Gastrocnemius medialis (tissue), 4 donors: ENCODE measurements around the gene TLE2. TPM values are rescaled to one million over a fixed set of nuclear protein-coding genes. Genes with fewer than 3 reads are reported as not detected.

Experiments used
- ATAC-seq, 2 donors: fragments of 150-250 bp; one replicate each; pipeline ENCODE4 v1.9.1; 2016
- DNase-seq, 2 donors: peaks; one replicate each; pipeline ENCODE4 v3.0.0-alpha.2; 2019
- H3K27ac ChIP-seq, 4 donors: fragments of 200-600 bp; sonication (generic); 1 replicate in 1 of 4; 2 replicates in 3 of 4; pipeline ENCODE4 v1.5.1; 2016 to 2018; ENCODE audit warnings: mild to moderate bottlenecking in 2 of 4, moderate library complexity in 1 of 4
- H3K27me3 ChIP-seq, 3 donors: fragments of 200-600 bp; sonication (generic) in 2 of 3; 1 replicate in 1 of 3; 2 replicates in 2 of 3; pipeline versions ENCODE4 v1.5.1 to v1.6.0; 2016 to 2019; ENCODE audit warnings: mild to moderate bottlenecking in 1 of 3, moderate library complexity in 1 of 3
- H3K36me3 ChIP-seq, 2 donors: fragments of 200-600 bp; sonication (generic) in 1 of 2; one replicate each; pipeline ENCODE4 v1.5.1; 2017 to 2018
- H3K4me1 ChIP-seq, 2 donors: fragments of 200-600 bp; sonication (generic) in 1 of 2; one replicate each; pipeline ENCODE4 v1.5.1; 2016 to 2017; ENCODE audit warnings: mild to moderate bottlenecking in 2 of 2
- H3K4me3 ChIP-seq, 4 donors: fragments of 200-600 bp; sonication (generic) in 3 of 4; 1 replicate in 1 of 4; 2 replicates in 3 of 4; pipeline ENCODE4 v1.5.1; 2016 to 2019; ENCODE audit warnings: mild to moderate bottlenecking in 2 of 4
- H3K9me3 ChIP-seq, 3 donors: fragments of 200-600 bp; sonication (generic) in 2 of 3; 1 replicate in 1 of 3; 2 replicates in 2 of 3; pipeline ENCODE4 v1.5.1; 2016 to 2019
- POLR2A ChIP-seq, 2 donors: fragments of 450-650 bp; IDR thresholded peaks; one replicate each; pipeline ENCODE4 v1.6.1; 2017; ENCODE audit warnings: antibody characterized with exemption in 2 of 2, mild to moderate bottlenecking in 2 of 2, moderate library complexity in 2 of 2
- in situ Hi-C, 4 donors: fragments of 200-750 bp; cut with MboI; loops; one replicate each; pipeline versions ENCODE4 v1.15.0 to v1.8.0; 2017; ENCODE audit warnings: low sequenced_read_pairs in 4 of 4
- intact Hi-C: fragments of 100-400 bp; cut with DNase I; formaldehyde crosslinking; loops from one replicate; pipeline ENCODE4 v1.15.1; 2023; ENCODE audit warnings: low total_unique reads
- total RNA-seq, 4 donors: library from RNA; depleted of rRNA; stranded (reverse); fragments of >200 nt; gene quantifications; one replicate each; pipeline versions ENCODE4 v1.1.0 to v1.2.3, GENCODE V29; 2016
- TF ChIP-seq, protein P1 (sequence below), 5 experiments: fragments of 450-650 bp in 3 of 5; fragments of 200-600 bp in 2 of 5; sonication (generic) in 2 of 5; IDR thresholded peaks in 4 of 5; conservative IDR thresholded peaks in 1 of 5; 1 replicate in 4 of 5; 2 replicates in 1 of 5; pipeline ENCODE4 v1.5.1; 2016 to 2019; ENCODE audit warnings: antibody characterized with exemption in 5 of 5, mild to moderate bottlenecking in 3 of 5, moderate library complexity in 3 of 5

The TLE2 gene
- total RNA-seq, 4 donors from 2014 or later: 26.1 to 48.5 (median 45.2) TPM

- TF ChIP-seq, protein P1, sequence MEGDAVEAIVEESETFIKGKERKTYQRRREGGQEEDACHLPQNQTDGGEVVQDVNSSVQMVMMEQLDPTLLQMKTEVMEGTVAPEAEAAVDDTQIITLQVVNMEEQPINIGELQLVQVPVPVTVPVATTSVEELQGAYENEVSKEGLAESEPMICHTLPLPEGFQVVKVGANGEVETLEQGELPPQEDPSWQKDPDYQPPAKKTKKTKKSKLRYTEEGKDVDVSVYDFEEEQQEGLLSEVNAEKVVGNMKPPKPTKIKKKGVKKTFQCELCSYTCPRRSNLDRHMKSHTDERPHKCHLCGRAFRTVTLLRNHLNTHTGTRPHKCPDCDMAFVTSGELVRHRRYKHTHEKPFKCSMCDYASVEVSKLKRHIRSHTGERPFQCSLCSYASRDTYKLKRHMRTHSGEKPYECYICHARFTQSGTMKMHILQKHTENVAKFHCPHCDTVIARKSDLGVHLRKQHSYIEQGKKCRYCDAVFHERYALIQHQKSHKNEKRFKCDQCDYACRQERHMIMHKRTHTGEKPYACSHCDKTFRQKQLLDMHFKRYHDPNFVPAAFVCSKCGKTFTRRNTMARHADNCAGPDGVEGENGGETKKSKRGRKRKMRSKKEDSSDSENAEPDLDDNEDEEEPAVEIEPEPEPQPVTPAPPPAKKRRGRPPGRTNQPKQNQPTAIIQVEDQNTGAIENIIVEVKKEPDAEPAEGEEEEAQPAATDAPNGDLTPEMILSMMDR (IDR thresholded peaks at IDR 0.05 in 4 of 5, conservative IDR thresholded peaks at IDR 0.05 in 1 of 5): no peak
- peak; percentile 85 to 90 for TF ChIP-seq POLR2A (IDR thresholded peaks at IDR 0.05)
- intact Hi-C loops: loop anchor here (1.0 to 10.0 kb wide), 6 partner anchors 27 to 554 kb away; partner anchors contain the start of genes DOHH, FZR1, TLE6 and ZNF555
- H3K36me3 ChIP-seq: no peaks in the 10 kb centered on the region
- peak overlapping the region; percentile 88 to 97 (median 92) for H3K27ac ChIP-seq
- no peaks in the 10 kb centered on the region for H3K9me3 ChIP-seq
- no peaks in the 10 kb centered on the region for H3K27me3 ChIP-seq
- H3K4me1 ChIP-seq: peaks cover 14 to 18% of the 10 kb centered on the region in 2 donors
- H3K4me3 ChIP-seq: peak overlapping the region; percentile 63 to 88 (median 81)
- DNase-seq (peak; percentile 100), ATAC-seq (peak; percentile 99 to 100)
- in situ Hi-C loops: loop anchor here (10.0 to 25.0 kb wide), 5 partner anchors 112 to 214 kb away; partner anchors contain the start of genes GNA11 (in 1 of the 4) and TLE5 (in 1 of the 4)
These were observed 78.6 kb downstream of the TLE2 start for GRCh38 chr19:2950286-2951124.

GRCh38 chr19:2949939-2950285, 79.2 kb downstream of the TLE2 start:
- no peaks in the 10 kb centered on the region for H3K27me3 ChIP-seq
- peak overlapping the region; percentile 88 to 97 (median 92) for H3K27ac ChIP-seq
- H3K4me3 ChIP-seq: peak overlapping the region; percentile 63 to 88 (median 81)
- peaks cover 16 to 21% of the 10 kb centered on the region in 2 donors for H3K4me1 ChIP-seq
- DNase-seq (peak in 1 of 2 donors; percentile 28), ATAC-seq (peak; percentile 6 to 9)
- intact Hi-C loops (loop anchor here (1.0 to 10.0 kb wide), 6 partner anchors 27 to 555 kb away; partner anchors contain the start of genes DOHH, FZR1, TLE6 and ZNF555), in situ Hi-C loops (loop anchor here (10.0 to 25.0 kb wide), 5 partner anchors 112 to 215 kb away; partner anchors contain the start of genes GNA11 (in 1 of the 4) and TLE5 (in 1 of the 4))
- H3K36me3 ChIP-seq: no peaks in the 10 kb centered on the region
- TF ChIP-seq, protein P1 (IDR thresholded peaks at IDR 0.05 in 4 of 5, conservative IDR thresholded peaks at IDR 0.05 in 1 of 5): no peak
- TF ChIP-seq POLR2A (IDR thresholded peaks at IDR 0.05): no peak
- H3K9me3 ChIP-seq: no peaks in the 10 kb centered on the region

Other genes with a start within 250 kb of the TLE2 start
- 100 to 1,000 TPM in 2 of 4 donors, 10 to 100 TPM in 2; 70.0 to 114 (median 91.2) TPM for gene SGTA, start 246.0 kb downstream of the TLE2 start, total RNA-seq
- gene THOP1, start 243.8 kb downstream of the TLE2 start, total RNA-seq: 100 to 1,000 TPM in 1 of 4 donors, 10 to 100 TPM in 3; 31.5 to 114 (median 73.0) TPM
- gene ZNF554, start 209.4 kb downstream of the TLE2 start, total RNA-seq: 1 to 10 TPM; 2.1 to 5.3 (median 2.6) TPM
- 1 to 10 TPM; 1.9 to 5.5 (median 2.7) TPM for gene ZNF555, start 187.8 kb downstream of the TLE2 start, total RNA-seq
- under 1 TPM in 2 of 4 donors, not detected in 2; 0.26 to 0.34 TPM for gene ZNF556, start 161.9 kb downstream of the TLE2 start, total RNA-seq
- 1 to 10 TPM in 2 of 4 donors, under 1 TPM in 2; 0.44 to 2.1 (median 0.83) TPM for gene ZNF57, start 128.4 kb downstream of the TLE2 start, total RNA-seq
- 1 to 10 TPM; 1.3 to 4.7 (median 1.5) TPM for gene ZNF77, start 84.3 kb downstream of the TLE2 start, total RNA-seq
- 1 to 10 TPM in 1 of 4 donors, under 1 TPM in 1, not detected in 2; 0.62 to 1.2 TPM for gene TLE6, start 51.7 kb downstream of the TLE2 start, total RNA-seq
- gene TLE5, start 33.2 kb upstream of the TLE2 start, total RNA-seq: 100 to 1,000 TPM; 437 to 686 (median 474) TPM
- 10 to 100 TPM; 38.3 to 72.5 (median 68.5) TPM for gene GNA11, start 65.1 kb upstream of the TLE2 start, total RNA-seq
- gene GNA15, start 106.8 kb upstream of the TLE2 start, total RNA-seq: 1 to 10 TPM in 1 of 4 donors, under 1 TPM in 3; 0.51 to 1.2 (median 0.81) TPM
- 1 to 10 TPM in 2 of 4 donors, under 1 TPM in 2; 0.87 to 3.4 (median 0.97) TPM for gene S1PR4, start 149.5 kb upstream of the TLE2 start, total RNA-seq
- gene NCLN, start 156.7 kb upstream of the TLE2 start, total RNA-seq: 10 to 100 TPM; 18.2 to 54.4 (median 43.1) TPM
- gene CELF5, start 195.4 kb upstream of the TLE2 start, total RNA-seq: not detected